Stimulated activated CD4-positive, alpha-beta T cell treated with anti-CD3 and anti-CD28 coated beads, Interleukin-12 subunit alpha, Interleukin-12 subunit beta, amount 100 ng/mL, for 48 hours (primary cell): ENCODE measurements around the gene AKR1C3.
"Not testable (repeated sequence)": the region's sequence is repeated elsewhere in the genome, so short reads cannot be mapped to it uniquely, and the experiment has no call there.

Source experiments
- DNase-seq, 3 donors: peaks; one replicate each; pipeline ENCODE4 v3.0.0-alpha.2; 2020; ENCODE audit warnings: low read depth in 2 of 3, low spot score in 1 of 3

Gene AKR1C3

GRCh38 chr10:5136468-5137087, 42.4 kb downstream of the AKR1C3 start:
- DNase-seq: no peak

GRCh38 chr10:5137699-5138098, 43.5 kb downstream of the AKR1C3 start:
- not testable (repeated sequence) for DNase-seq

GRCh38 chr10:5142199-5142598, 48.0 kb downstream of the AKR1C3 start:
- no peak for DNase-seq

GRCh38 chr10:5143137-5143536, 48.9 kb downstream of the AKR1C3 start:
- no peak for DNase-seq

DNA sequence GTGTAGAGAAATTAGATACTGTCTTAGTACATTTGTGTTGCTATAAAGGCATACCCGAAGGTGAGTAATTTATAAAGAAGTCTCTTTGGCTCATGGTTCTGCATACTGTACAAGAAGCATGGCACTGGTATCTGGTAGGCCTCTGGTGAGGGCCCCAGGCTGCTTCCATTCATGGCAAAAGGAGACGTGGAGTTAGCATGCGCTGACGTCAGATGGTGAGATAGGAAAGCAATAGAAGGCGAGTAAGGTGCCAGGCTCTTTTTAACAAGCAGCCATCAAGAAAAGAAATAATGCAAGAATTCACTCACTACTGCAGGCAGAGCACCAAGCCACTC, 52.7 kb downstream of the AKR1C3 start:
- DNase-seq: no peak

GRCh38 chr10:5147255-5147980, 53.2 kb downstream of the AKR1C3 start:
- no peak for DNase-seq

GRCh38 chr10:5147981-5148677, 53.9 kb downstream of the AKR1C3 start:
- no peak for DNase-seq

- no peak for DNase-seq
These were observed 54.4 kb downstream of the AKR1C3 start for GRCh38 chr10:5148678-5149032.

DNA sequence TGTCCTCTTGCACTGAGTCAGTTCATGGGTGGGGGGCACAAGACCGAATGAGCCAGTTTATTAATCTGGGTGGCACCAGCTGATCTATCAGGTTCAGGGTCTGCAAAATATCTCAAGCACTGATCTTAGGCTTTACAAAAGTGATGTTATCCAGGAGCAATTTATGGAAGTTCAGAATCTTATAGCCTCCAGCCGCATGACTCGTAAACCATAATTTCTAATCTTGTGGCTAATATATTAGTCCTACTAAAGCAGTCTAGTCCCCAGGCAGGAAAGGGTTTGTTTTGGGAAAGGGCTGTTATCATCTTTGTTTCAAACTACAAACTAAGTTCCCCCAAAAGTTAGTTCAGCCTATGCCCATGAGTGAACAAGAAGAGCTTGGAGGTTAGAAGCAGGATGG, 56.9 kb downstream of the AKR1C3 start:
- DNase-seq: no peak

- DNase-seq: no peak
These were observed 61.7 kb downstream of the AKR1C3 start for GRCh38 chr10:5155951-5156350.
